K562 (cell line): ENCODE results near the gene MADCAM1. TPM values are rescaled to one million over a fixed set of nuclear protein-coding genes. Genes with fewer than 3 reads are reported as not detected.
A peak's percentile ranks its signal among the peaks of the same experiment; 100 is the strongest.

ENCODE experiments used
- ARNT ChIP-seq, 2 experiments: fragments of 450-650 bp; IDR thresholded peaks; 2 replicates each; pipeline ENCODE4 v1.6.1; 2016; ENCODE audit warnings: mild to moderate bottlenecking in 1 of 2
- ELF4 ChIP-seq: fragments of 450-650 bp; formaldehyde crosslinking; IDR thresholded peaks from 2 replicates; pipeline ENCODE4 v1.4.0; 2022; ENCODE audit warnings: missing genetic modification characterization
- FOS ChIP-seq: IDR thresholded peaks from 3 replicates; pipeline ENCODE4 v1.6.1; 2011; ENCODE audit not compliant: insufficient read length; ENCODE audit errors: extremely low read depth
- IRF2 ChIP-seq: sonication (generic); formaldehyde crosslinking; IDR thresholded peaks from 2 replicates; pipeline ENCODE4 v1.8.1; 2022; ENCODE audit warnings: mild to moderate bottlenecking, missing genetic modification reagents
- LEF1 ChIP-seq: fragments of 450-650 bp; IDR thresholded peaks from 2 replicates; pipeline ENCODE4 v1.6.1; 2016; ENCODE audit warnings: mild to moderate bottlenecking
- MEIS2 ChIP-seq: fragments of 450-650 bp; IDR thresholded peaks from 2 replicates; pipeline ENCODE4 v1.6.1; 2014; ENCODE audit warnings: mild to moderate bottlenecking; ENCODE audit not compliant: partially characterized antibody
- NEUROD1 ChIP-seq: fragments of 150-350 bp; IDR thresholded peaks from 2 replicates; pipeline ENCODE4 v1.6.1; 2014; ENCODE audit warnings: borderline replicate concordance, low read length, low read depth; ENCODE audit not compliant: partially characterized antibody
- RERE ChIP-seq: sonication (generic); formaldehyde crosslinking; IDR thresholded peaks from 2 replicates; pipeline ENCODE4 v1.8.0; 2023; ENCODE audit warnings: missing genetic modification reagents, mild to moderate bottlenecking, borderline replicate concordance
- TEAD1 ChIP-seq, 2 experiments: fragments of 450-650 bp in 1 of 2; sonication (generic) in 1 of 2; formaldehyde crosslinking; IDR thresholded peaks; 2 replicates each; pipeline versions ENCODE4 v1.4.0 to v1.8.0; 2020 to 2022; ENCODE audit warnings: mild to moderate bottlenecking in 2 of 2, missing genetic modification reagents in 1 of 2
- THAP7 ChIP-seq: fragments of 250-450 bp; sonication (Bioruptor Pico); IDR thresholded peaks from 2 replicates; pipeline ENCODE4 v1.5.0; 2021
- TRIM28 ChIP-seq: fragments of 450-650 bp; IDR thresholded peaks from 2 replicates; pipeline ENCODE4 v1.6.1; 2017
- UBTF ChIP-seq, 2 experiments: IDR thresholded peaks; 2 replicates each; pipeline ENCODE4 v1.6.1; 2012; ENCODE audit warnings: improper control_type of control experiment in 2 of 2, low read depth in 2 of 2, low read length in 2 of 2, borderline replicate concordance in 1 of 2
- WHSC1 ChIP-seq: IDR thresholded peaks from one replicate; pipeline ENCODE4 v1.6.1; 2012; ENCODE audit warnings: low read length, control low read depth, inconsistent platforms
- ZBED1 ChIP-seq: IDR thresholded peaks from 2 replicates; pipeline ENCODE4 v1.6.1; 2014
- ZBTB43 ChIP-seq: sonication (generic); formaldehyde crosslinking; IDR thresholded peaks from 2 replicates; pipeline ENCODE4 v1.8.0; 2023; ENCODE audit warnings: mild to moderate bottlenecking, missing genetic modification reagents
- ZFP1 ChIP-seq: fragments of 450-650 bp; formaldehyde crosslinking; IDR thresholded peaks from 2 replicates; pipeline ENCODE4 v1.4.0; 2020; ENCODE audit warnings: mild to moderate bottlenecking, mixed read lengths
- ZNF134 ChIP-seq: fragments of 250-450 bp; sonication (Bioruptor Pico); conservative IDR thresholded peaks from 2 replicates; pipeline ENCODE4 v1.4.0; 2020
- ZNF324 ChIP-seq: fragments of 250-450 bp; sonication (Bioruptor Pico); IDR thresholded peaks from 2 replicates; pipeline ENCODE4 v1.4.0; 2020; ENCODE audit warnings: mild to moderate bottlenecking
- ZNF408 ChIP-seq: fragments of 250-450 bp; sonication (Bioruptor Pico); IDR thresholded peaks from 2 replicates; pipeline ENCODE4 v1.4.0; 2020; ENCODE audit warnings: low read depth, mild to moderate bottlenecking, moderate library complexity
- polyA plus RNA-seq, 8 experiments: library from polyadenylated mRNA; depleted of rRNA in 4 of 8; stranded (reverse) in 5 of 8; unstranded in 3 of 8; fragments of >200 nt; fragmentation: Nextera tagmentation in 2 of 8; fragmentation: Illumina TruSeq in 1 of 8; extraction: Ambion mirVana in 2 of 8; extraction: Trizol in 1 of 8; gene quantifications; 2 replicates each; pipeline versions ENCODE4 v1.2.1 to v1.2.3, GENCODE V29; 2011 to 2014; ENCODE audit warnings: inconsistent platforms in 1 of 8, missing spikeins in 1 of 8
- total RNA-seq, 7 experiments: library from RNA; depleted of rRNA in 6 of 7; stranded (reverse); fragments of >200 nt in 6 of 7; fragmentation: Illumina TruSeq in 2 of 7; extraction: Trizol in 2 of 7; gene quantifications; 2 replicates each; pipeline versions ENCODE4 v1.2.1 to v1.2.3, GENCODE V29; 2011 to 2021; ENCODE audit warnings: low replicate concordance in 1 of 7

Gene MADCAM1
- total and polyA plus RNA-seq, 9 of the 15 experiments (the other 6 are each of a cell fraction or from before 2014, with no cell fraction given) = 0.09 to 0.36 (median 0.09) TPM; not detected in 6

- TF ChIP-seq ZNF408 (no peak), WHSC1 (no peak), ZNF134 (CRISPR knock-in tag) (0 out of 2 replicates have a peak, but pooled peaks have one; percentile 48), FOS (peak; percentile 16), NEUROD1 (no peak), MEIS2 (no peak), ZBTB43 (CRISPR knock-in tag) (no peak), TEAD1 (CRISPR knock-in tag; IDR thresholded peaks at IDR 0.05) (peak; percentile 66 to 86; a peak in 2 of 4 replicates), LEF1 (no peak), UBTF (IDR thresholded peaks at IDR 0.05; ENCODE audit: borderline replicate concordance in 1 of 2, low read depth in 2 of 2, low read length in 2 of 2) (0 out of 4 replicates have a peak, but pooled peaks of 1 of the 2 experiments have one; percentile 26), RERE (no peak), IRF2 (CRISPR knock-in tag) (no peak), ZBED1 (no peak), ZNF324 (CRISPR knock-in tag) (no peak), TRIM28 (no peak; the same call in 1 of the 2 replicates), THAP7 (no peak), ARNT (IDR thresholded peaks at IDR 0.05) (peak; percentile 56 to 67; a peak in 1 of 4 replicates), ELF4 (no peak), ZFP1 (no peak)
These were observed 11.3 kb downstream of the MADCAM1 start, which contains the start of gene TPGS1 (continued) for GRCh38 chr19:507286-508203.
